Ovary (tissue), 3 donors: ENCODE data around the gene POM121.
"Not testable (repeated sequence)": the region's sequence is repeated elsewhere in the genome, so short reads cannot be mapped to it uniquely, and the experiment has no call there.

Source experiments
- CTCF ChIP-seq, 3 donors: fragments of 450-650 bp in 2 of 3; fragments of 200-600 bp in 1 of 3; IDR thresholded peaks; one replicate each; pipeline versions ENCODE4 v1.5.1 to v1.8.0; 2016 to 2022; ENCODE audit warnings: antibody characterized with exemption in 3 of 3, mild to moderate bottlenecking in 1 of 3
- EP300 ChIP-seq: sonication (generic); formaldehyde crosslinking; IDR thresholded peaks from one replicate; pipeline ENCODE4 v1.6.1; 2017; ENCODE audit warnings: antibody characterized with exemption
- POLR2A ChIP-seq: fragments of 450-650 bp; IDR thresholded peaks from one replicate; pipeline ENCODE4 v1.6.1; 2017; ENCODE audit warnings: antibody characterized with exemption, mild to moderate bottlenecking, moderate library complexity
- donor health status: DM: no; HTN: no; CAD: no.

- TF ChIP-seq CTCF (IDR thresholded peaks at IDR 0.05); POLR2A; EP300: not testable (repeated sequence)
These were observed 72.6 kb downstream of the POM121 start for GRCh38 chr7:72997447-72997846.
